NCI-H82 treated with DMSO at 0.1 percent for 48 hours (cell line): ENCODE measurements around the gene WDR36.
A peak's percentile ranks its signal among the peaks of the same experiment; 100 is the strongest.

ENCODE experiments used
- DNase-seq: peaks from one replicate; lab custom pipeline; 2025; ENCODE audit not compliant: unreplicated experiment; lab: John Stamatoyannopoulos, UW

Gene WDR36

GRCh38 chr5:111099058-111099778 lies 7.1 kb downstream of the WDR36 start:
- DNase-seq, result no peak

GRCh38 chr5:111106320-111106948 lies 14.3 kb downstream of the WDR36 start:
- DNase-seq, result no peak

- DNase-seq, result no peak
These were observed 15.2 kb downstream of the WDR36 start for GRCh38 chr5:111107371-111107770.

- no peak for DNase-seq
These were observed 19.8 kb downstream of the WDR36 start for GRCh38 chr5:111111956-111112355.

- peak; percentile 62 for DNase-seq
These were observed 21.5 kb downstream of the WDR36 start for GRCh38 chr5:111113678-111114077.

GRCh38 chr5:111115229-111115628 lies 23.1 kb downstream of the WDR36 start:
- no peak for DNase-seq

- DNase-seq, result no peak
These were observed 24.4 kb downstream of the WDR36 start for GRCh38 chr5:111116550-111116949.

- no peak for DNase-seq
These were observed 25.0 kb downstream of the WDR36 start for GRCh38 chr5:111117136-111117535.

- DNase-seq, result no peak
These were observed 27.1 kb downstream of the WDR36 start for GRCh38 chr5:111119221-111119620.

- DNase-seq, result no peak
These were observed 27.7 kb downstream of the WDR36 start for GRCh38 chr5:111119856-111120255.

- no peak for DNase-seq
These were observed 28.8 kb downstream of the WDR36 start for GRCh38 chr5:111120911-111121310.

GRCh38 chr5:111121926-111122325 lies 29.8 kb downstream of the WDR36 start:
- no peak for DNase-seq

- no peak for DNase-seq
These were observed 30.2 kb downstream of the WDR36 start for GRCh38 chr5:111122398-111122797.

GRCh38 chr5:111124793-111125192 lies 32.6 kb downstream of the WDR36 start:
- DNase-seq, result no peak

GRCh38 chr5:111126896-111127295 lies 34.7 kb downstream of the WDR36 start:
- DNase-seq, result no peak

GRCh38 chr5:111127453-111128195 lies 35.5 kb downstream of the WDR36 start:
- no peak for DNase-seq

- DNase-seq, result no peak
These were observed 37.8 kb downstream of the WDR36 start for GRCh38 chr5:111129938-111130337.

- DNase-seq, result no peak
These were observed 39.2 kb downstream of the WDR36 start for GRCh38 chr5:111131356-111131755.

- no peak for DNase-seq
These were observed 39.9 kb downstream of the WDR36 start for GRCh38 chr5:111132076-111132475.

- no peak for DNase-seq
These were observed 40.7 kb downstream of the WDR36 start for GRCh38 chr5:111132731-111133435.

GRCh38 chr5:111133436-111133751 lies 41.2 kb downstream of the WDR36 start:
- no peak for DNase-seq

GRCh38 chr5:111134087-111134486 lies 41.9 kb downstream of the WDR36 start:
- no peak for DNase-seq
